H9 (cell line): ENCODE data around the gene RNASET2. TPM values are rescaled to one million over a fixed set of nuclear protein-coding genes. Genes with fewer than 3 reads are reported as not detected.

Source experiments
- DNase-seq: peaks from one replicate; pipeline ENCODE4 v3.0.0-alpha.2; 2017
- H2AFZ ChIP-seq: one replicate; pipeline ENCODE4 v1.6.1; 2013; ENCODE audit warnings: mild to moderate bottlenecking, low read length, control low read depth, moderate library complexity
- H2AK5ac ChIP-seq: 2 replicates; pipeline ENCODE4 v1.6.1; 2013; ENCODE audit warnings: low read length, control low read depth, mixed read lengths; ENCODE audit not compliant: insufficient read length
- H2BK120ac ChIP-seq: one replicate; pipeline ENCODE4 v1.6.1; 2013; ENCODE audit warnings: low read depth, mild to moderate bottlenecking, low read length, control low read depth, inconsistent platforms; ENCODE audit not compliant: poor library complexity, severe bottlenecking
- H2BK12ac ChIP-seq: 2 replicates; pipeline ENCODE4 v1.6.1; 2013; ENCODE audit warnings: low read length, control low read depth, mixed read lengths, low read depth; ENCODE audit not compliant: insufficient read length
- H2BK15ac ChIP-seq: 2 replicates; pipeline ENCODE4 v1.6.1; 2013; ENCODE audit warnings: low read depth, low read length, control low read depth
- H2BK20ac ChIP-seq: one replicate; pipeline ENCODE4 v1.6.1; 2013; ENCODE audit warnings: low read depth, mild to moderate bottlenecking, low read length, control low read depth, inconsistent platforms; ENCODE audit not compliant: poor library complexity, severe bottlenecking
- H2BK5ac ChIP-seq: 2 replicates; pipeline ENCODE4 v1.6.1; 2013; ENCODE audit warnings: low read length, control low read depth, mixed read lengths; ENCODE audit not compliant: insufficient read length
- H3K14ac ChIP-seq: 2 replicates; pipeline ENCODE4 v1.6.1; 2013; ENCODE audit warnings: low read length, control low read depth; ENCODE audit not compliant: insufficient read depth
- H3K18ac ChIP-seq: 2 replicates; pipeline ENCODE4 v1.6.1; 2013; ENCODE audit warnings: low read depth, mild to moderate bottlenecking, mixed read lengths, low read length, control low read depth; ENCODE audit not compliant: insufficient read length
- H3K23ac ChIP-seq: 2 replicates; pipeline ENCODE4 v1.6.1; 2013; ENCODE audit warnings: low read length, control low read depth, mixed read lengths, low read depth; ENCODE audit not compliant: insufficient read length
- H3K23me2 ChIP-seq: 2 replicates; pipeline ENCODE4 v1.6.1; 2013; ENCODE audit warnings: low read depth, mild to moderate bottlenecking, mixed read lengths, low read length, control low read depth; ENCODE audit not compliant: insufficient read length, poor library complexity, severe bottlenecking
- H3K27ac ChIP-seq: 2 replicates; pipeline ENCODE4 v1.5.1; 2013; ENCODE audit warnings: low read length, control low read depth, mixed read lengths, low read depth; ENCODE audit not compliant: insufficient read length
- H3K27me3 ChIP-seq: 2 replicates; pipeline ENCODE4 v1.6.1; 2013; ENCODE audit warnings: low read length, control low read depth, inconsistent platforms; ENCODE audit not compliant: insufficient read depth
- H3K4ac ChIP-seq: 2 replicates; pipeline ENCODE4 v1.6.1; 2013; ENCODE audit warnings: low read depth, mild to moderate bottlenecking, control low read depth, inconsistent platforms, low read length, moderate library complexity
- H3K4me1 ChIP-seq: 2 replicates; pipeline ENCODE4 v1.6.1; 2013; ENCODE audit warnings: low read length, control low read depth, inconsistent platforms; ENCODE audit not compliant: insufficient read depth
- H3K4me2 ChIP-seq: 2 replicates; pipeline ENCODE4 v1.6.1; 2013; ENCODE audit warnings: low read length, control low read depth, mixed read lengths; ENCODE audit not compliant: insufficient read length, insufficient read depth
- H3K56ac ChIP-seq: 2 replicates; pipeline ENCODE4 v1.6.1; 2013; ENCODE audit warnings: low read depth, mild to moderate bottlenecking, mixed read lengths, low read length, control low read depth; ENCODE audit not compliant: insufficient read length
- H3K79me1 ChIP-seq: 2 replicates; pipeline ENCODE4 v1.6.1; 2013; ENCODE audit warnings: low read depth, mild to moderate bottlenecking, moderate library complexity, low read length, control low read depth, inconsistent platforms; ENCODE audit not compliant: insufficient read depth, poor library complexity, severe bottlenecking
- H3K79me2 ChIP-seq: 2 replicates; pipeline ENCODE4 v1.6.1; 2013; ENCODE audit warnings: low read length, control low read depth, inconsistent platforms; ENCODE audit not compliant: insufficient read depth
- H3K9ac ChIP-seq: 2 replicates; pipeline ENCODE4 v1.6.1; 2013; ENCODE audit warnings: low read length, control low read depth, mixed read lengths; ENCODE audit not compliant: insufficient read length; ENCODE audit errors: extremely low read depth
- H3K9me3 ChIP-seq: one replicate; pipeline ENCODE4 v1.6.1; 2013; ENCODE audit warnings: low read depth, low read length, inconsistent platforms; ENCODE audit not compliant: control insufficient read depth
- H3T11ph ChIP-seq: one replicate; pipeline ENCODE4 v1.6.1; 2013; ENCODE audit warnings: mild to moderate bottlenecking, low read length, control low read depth, inconsistent platforms
- H4K20me1 ChIP-seq: one replicate; pipeline ENCODE4 v1.6.1; 2013; ENCODE audit not compliant: control insufficient read depth, insufficient read length, insufficient read depth
- H4K5ac ChIP-seq: 2 replicates; pipeline ENCODE4 v1.6.1; 2013; ENCODE audit warnings: low read depth, mild to moderate bottlenecking, mixed read lengths, low read length, control low read depth; ENCODE audit not compliant: insufficient read length
- H4K8ac ChIP-seq: replicated peaks from 2 replicates; pipeline ENCODE4 v1.6.1; 2013; ENCODE audit warnings: low read length, control low read depth, mixed read lengths, low read depth; ENCODE audit not compliant: insufficient read length
- H4K91ac ChIP-seq: 2 replicates; pipeline ENCODE4 v1.6.1; 2013; ENCODE audit warnings: low read depth, mild to moderate bottlenecking, moderate library complexity, mixed read lengths, low read length, control low read depth; ENCODE audit not compliant: insufficient read length
- H3K27ac Mint-ChIP-seq, 3 experiments: 2 replicates in 2 of 3; 3 replicates in 1 of 3; pipeline ENCODE4 v1.8.0; 2020 to 2021; ENCODE audit warnings: mixed read lengths in 3 of 3, mild to moderate bottlenecking in 1 of 3, moderate library complexity in 1 of 3
- H3K27me3 Mint-ChIP-seq: 2 replicates; pipeline ENCODE4 v1.8.0; 2021; ENCODE audit warnings: low read depth, mild to moderate bottlenecking, moderate library complexity, mixed read lengths
- H3K36me3 Mint-ChIP-seq, 3 experiments: 2 replicates in 2 of 3; 3 replicates in 1 of 3; pipeline ENCODE4 v1.8.0; 2020 to 2021; ENCODE audit warnings: low read depth in 3 of 3, mixed read lengths in 3 of 3; ENCODE audit not compliant: insufficient read depth in 1 of 3
- H3K4me1 Mint-ChIP-seq, 2 experiments: 2 replicates each; pipeline ENCODE4 v1.8.0; 2020; ENCODE audit warnings: mixed read lengths in 2 of 2
- H3K4me3 Mint-ChIP-seq, 2 experiments: 2 replicates in 1 of 2; 3 replicates in 1 of 2; pipeline ENCODE4 v1.8.0; 2020 to 2021; ENCODE audit warnings: mild to moderate bottlenecking in 2 of 2, mixed read lengths in 2 of 2, moderate library complexity in 1 of 2
- H3K9me3 Mint-ChIP-seq, 2 experiments: 2 replicates in 1 of 2; 3 replicates in 1 of 2; pipeline ENCODE4 v1.8.0; 2020; ENCODE audit warnings: mild to moderate bottlenecking in 2 of 2, mixed read lengths in 2 of 2, moderate library complexity in 1 of 2
- WGBS: extraction: QIAGEN DNeasy Blood & Tissue Kit; methylation state at CpG from one replicate; pipeline ENCODE4 v1.1.7; 2013; ENCODE audit warnings: missing lambda C conversion rate, low lambda C conversion rate, mixed read lengths; ENCODE audit not compliant: insufficient read length; ENCODE audit errors: extremely low coverage; 5-methylcytosine and 5-hydroxymethylcytosine counted together
- total RNA-seq: library from RNA; stranded (reverse); gene quantifications from 2 replicates; pipeline ENCODE4 v1.2.1, GENCODE V29; 2021
- TF ChIP-seq, protein P1 (sequence below): fragments of 200-600 bp; sonication (generic); conservative IDR thresholded peaks from 3 replicates; pipeline ENCODE4 v1.8.0; 2021; ENCODE audit warnings: antibody characterized with exemption, mild to moderate bottlenecking

Gene RNASET2
- total RNA-seq, 1 experiment from 2014 or later = 28.2 TPM

DNA sequence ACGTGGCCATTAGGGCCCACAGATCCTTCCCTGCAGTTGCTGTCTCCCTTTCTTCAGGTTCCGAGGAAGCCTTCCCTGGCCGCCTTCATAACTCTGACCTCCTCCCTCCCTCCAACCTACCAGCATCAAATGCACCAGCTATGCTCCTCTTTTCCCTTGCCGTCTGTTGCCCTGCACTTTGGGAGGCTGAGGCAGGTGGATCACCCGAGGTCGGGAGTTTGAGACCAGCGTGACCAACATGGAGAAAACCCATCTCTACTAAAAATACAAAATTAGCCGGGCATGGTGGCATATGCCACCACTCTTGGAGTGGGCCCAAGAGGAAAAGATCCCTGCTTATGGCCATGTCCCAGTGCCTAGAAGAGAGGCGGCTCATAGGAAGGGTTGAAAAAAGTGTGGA lies 31.8 kb downstream of the RNASET2 start:
- TF ChIP-seq, protein P1, sequence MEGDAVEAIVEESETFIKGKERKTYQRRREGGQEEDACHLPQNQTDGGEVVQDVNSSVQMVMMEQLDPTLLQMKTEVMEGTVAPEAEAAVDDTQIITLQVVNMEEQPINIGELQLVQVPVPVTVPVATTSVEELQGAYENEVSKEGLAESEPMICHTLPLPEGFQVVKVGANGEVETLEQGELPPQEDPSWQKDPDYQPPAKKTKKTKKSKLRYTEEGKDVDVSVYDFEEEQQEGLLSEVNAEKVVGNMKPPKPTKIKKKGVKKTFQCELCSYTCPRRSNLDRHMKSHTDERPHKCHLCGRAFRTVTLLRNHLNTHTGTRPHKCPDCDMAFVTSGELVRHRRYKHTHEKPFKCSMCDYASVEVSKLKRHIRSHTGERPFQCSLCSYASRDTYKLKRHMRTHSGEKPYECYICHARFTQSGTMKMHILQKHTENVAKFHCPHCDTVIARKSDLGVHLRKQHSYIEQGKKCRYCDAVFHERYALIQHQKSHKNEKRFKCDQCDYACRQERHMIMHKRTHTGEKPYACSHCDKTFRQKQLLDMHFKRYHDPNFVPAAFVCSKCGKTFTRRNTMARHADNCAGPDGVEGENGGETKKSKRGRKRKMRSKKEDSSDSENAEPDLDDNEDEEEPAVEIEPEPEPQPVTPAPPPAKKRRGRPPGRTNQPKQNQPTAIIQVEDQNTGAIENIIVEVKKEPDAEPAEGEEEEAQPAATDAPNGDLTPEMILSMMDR = no peak
- Histone ChIP-seq H3K27me3 (no peaks in the 10 kb centered on the region), H2AFZ (no peak overlapping the region), H3K4me1 (no peaks in the 10 kb centered on the region), H3K18ac (no peak overlapping the region), H4K5ac (no peak overlapping the region), H3K27ac (no peak overlapping the region), H3T11ph (no peak overlapping the region), H4K91ac (no peak overlapping the region), H3K9me3 (no peaks in the 10 kb centered on the region), H3K4ac (no peak overlapping the region), H2BK5ac (no peak overlapping the region), H3K79me1 (no peaks in the 10 kb centered on the region), H4K8ac (no peak overlapping the region), H3K56ac (no peak overlapping the region), H2BK120ac (no peak overlapping the region), H2BK20ac (no peak overlapping the region), H3K23ac (no peak overlapping the region), H2AK5ac (no peak overlapping the region), H2BK12ac (no peak overlapping the region), H3K14ac (no peak overlapping the region), H3K9ac (no peak overlapping the region), H4K20me1 (no peaks in the 10 kb centered on the region), H2BK15ac (no peak overlapping the region), H3K23me2 (no peaks in the 10 kb centered on the region), H3K79me2 (no peaks in the 10 kb centered on the region), H3K4me2 (no peak overlapping the region)
- H3K4me3 Mint-ChIP-seq = no peak overlapping the region
- no peaks in the 10 kb centered on the region; a peak in 1 of 7 replicates for H3K36me3 Mint-ChIP-seq
- peaks cover 2% of the 10 kb centered on the region for H3K27me3 Mint-ChIP-seq
- no peaks in the 10 kb centered on the region for H3K4me1 Mint-ChIP-seq
- no peak for DNase-seq
- H3K27ac Mint-ChIP-seq = no peak overlapping the region; a peak in 1 of 7 replicates
- no peaks in the 10 kb centered on the region for H3K9me3 Mint-ChIP-seq
- WGBS = no CpG with 5 or more reads among the region's 9 CpGs
